ENCODE results near the gene MTMR3. TPM values are rescaled to one million over a fixed set of nuclear protein-coding genes. Genes with fewer than 3 reads are reported as not detected.

MTMR3 gene
- total RNA-seq, 4 donors from 2014 or later = 17.2 to 77.8 (median 62.5) TPM

GRCh38 chr22:30046716-30047363 is 163.9 kb downstream of the MTMR3 start:
- Histone ChIP-seq H3K27ac (no peak overlapping the region), H3K27me3 (no peaks in the 10 kb centered on the region), H3K36me3 (no peaks in the 10 kb centered on the region), H3K9me3 (no peaks in the 10 kb centered on the region), H3K4me1 (peaks cover 0 to 2% of the 10 kb centered on the region in 2 donors), H3K4me3 (no peak overlapping the region)
- no peak for DNase-seq
- TF ChIP-seq CTCF (IDR thresholded peaks at IDR 0.05) (no peak), POLR2A (IDR thresholded peaks at IDR 0.05) (no peak)
- intact Hi-C loops (cut with DNase I; ENCODE audit: low total_unique reads) = no loop called here

GRCh38 chr22:30047364-30047738 is 164.4 kb downstream of the MTMR3 start:
- DNase-seq = no peak
- no peaks in the 10 kb centered on the region for H3K27me3 ChIP-seq
- H3K36me3 ChIP-seq = no peaks in the 10 kb centered on the region
- intact Hi-C loops (cut with DNase I; ENCODE audit: low total_unique reads) = no loop called here
- peaks cover 0 to 2% of the 10 kb centered on the region in 2 donors for H3K4me1 ChIP-seq
- H3K4me3 ChIP-seq = no peak overlapping the region
- H3K9me3 ChIP-seq = no peaks in the 10 kb centered on the region
- TF ChIP-seq CTCF (IDR thresholded peaks at IDR 0.05) = no peak
- TF ChIP-seq POLR2A (IDR thresholded peaks at IDR 0.05) = no peak
- no peak overlapping the region for H3K27ac ChIP-seq

- Histone ChIP-seq H3K36me3 (no peaks in the 10 kb centered on the region), H3K27ac (no peak overlapping the region), H3K27me3 (no peaks in the 10 kb centered on the region), H3K4me3 (no peak overlapping the region), H3K4me1 (peaks cover 0 to 2% of the 10 kb centered on the region in 2 donors), H3K9me3 (no peaks in the 10 kb centered on the region)
- no peak for DNase-seq
- intact Hi-C loops (cut with DNase I; ENCODE audit: low total_unique reads) = no loop called here
- TF ChIP-seq POLR2A (IDR thresholded peaks at IDR 0.05) = no peak
- TF ChIP-seq CTCF (IDR thresholded peaks at IDR 0.05) = no peak
Observed at GRCh38 chr22:30048681-30049080, 165.7 kb downstream of the MTMR3 start.

- Histone ChIP-seq H3K4me3 (no peak overlapping the region), H3K9me3 (no peaks in the 10 kb centered on the region), H3K27ac (no peak overlapping the region), H3K4me1 (no peaks in the 10 kb centered on the region), H3K27me3 (no peaks in the 10 kb centered on the region), H3K36me3 (no peaks in the 10 kb centered on the region)
- intact Hi-C loops (cut with DNase I; ENCODE audit: low total_unique reads) = no loop called here
- TF ChIP-seq POLR2A (IDR thresholded peaks at IDR 0.05) (no peak), CTCF (IDR thresholded peaks at IDR 0.05) (no peak)
- no peak for DNase-seq
Observed at GRCh38 chr22:30054067-30054763, 171.2 kb downstream of the MTMR3 start.

GRCh38 chr22:30054764-30055069 is 171.7 kb downstream of the MTMR3 start:
- Histone ChIP-seq H3K9me3 (no peaks in the 10 kb centered on the region), H3K27ac (no peak overlapping the region), H3K27me3 (no peaks in the 10 kb centered on the region), H3K4me3 (no peak overlapping the region), H3K36me3 (no peaks in the 10 kb centered on the region), H3K4me1 (no peaks in the 10 kb centered on the region)
- intact Hi-C loops (cut with DNase I; ENCODE audit: low total_unique reads) = no loop called here
- no peak for DNase-seq
- TF ChIP-seq CTCF (IDR thresholded peaks at IDR 0.05) = no peak
- no peak for TF ChIP-seq POLR2A (IDR thresholded peaks at IDR 0.05)
